Neural cell (in vitro differentiated cells): ENCODE measurements around the gene NHERF2. TPM values are rescaled to one million over a fixed set of nuclear protein-coding genes. Genes with fewer than 3 reads are reported as not detected.

Source experiments
- H2AFZ ChIP-seq: fragments of 200-600, 300-800 bp; sonication (generic), shearing (Covaris generic); 2 replicates; pipeline ENCODE4 v1.6.0; 2014; ENCODE audit warnings: low read depth, mild to moderate bottlenecking, antibody characterized with exemption, low read length, moderate library complexity
- H3F3A ChIP-seq: fragments of 200-600 bp; shearing (Covaris generic); 2 replicates; pipeline ENCODE4 v1.6.1; 2016; ENCODE audit warnings: mild to moderate bottlenecking, moderate library complexity, mixed read lengths, antibody characterized with exemption, low read length; ENCODE audit not compliant: insufficient read depth, poor library complexity, severe bottlenecking
- H3K27ac ChIP-seq: fragments of 200-600, 300-800 bp; sonication (generic), shearing (Covaris generic); 2 replicates; pipeline ENCODE4 v1.5.1; 2014; ENCODE audit warnings: mild to moderate bottlenecking, low read length, moderate library complexity
- H3K27me3 ChIP-seq: fragments of 300-800, 200-600 bp; sonication (generic), shearing (Covaris generic); 2 replicates; pipeline ENCODE4 v1.6.0; 2014; ENCODE audit warnings: mild to moderate bottlenecking, low read depth, low read length, moderate library complexity; ENCODE audit not compliant: insufficient read depth
- H3K36me3 ChIP-seq: fragments of 300-800, 200-600 bp; sonication (generic), shearing (Covaris generic); 2 replicates; pipeline ENCODE4 v1.5.1; 2014; ENCODE audit warnings: mild to moderate bottlenecking, antibody characterized with exemption, low read length, moderate library complexity; ENCODE audit not compliant: insufficient read depth
- H3K4me2 ChIP-seq: fragments of 300-800, 200-600 bp; sonication (generic), shearing (Covaris generic); 2 replicates; pipeline ENCODE4 v1.6.0; 2014; ENCODE audit warnings: mild to moderate bottlenecking, low read length
- H3K4me3 ChIP-seq: fragments of 300-800, 200-600 bp; sonication (generic), shearing (Covaris generic); 2 replicates; pipeline ENCODE4 v1.5.1; 2014; ENCODE audit warnings: mild to moderate bottlenecking, low read length, moderate library complexity
- H3K79me2 ChIP-seq: fragments of 200-600 bp; shearing (Covaris generic); replicated peaks from 2 replicates; pipeline ENCODE4 v1.6.0; 2014; ENCODE audit warnings: mild to moderate bottlenecking, low read length, moderate library complexity; ENCODE audit not compliant: insufficient read depth
- H3K9ac ChIP-seq: fragments of 300-800, 200-600 bp; sonication (generic), shearing (Covaris generic); 2 replicates; pipeline ENCODE4 v1.6.1; 2016; ENCODE audit warnings: mild to moderate bottlenecking, low read length, mixed read lengths
- H3K9me2 ChIP-seq: fragments of 200-600 bp; shearing (Covaris generic); 2 replicates; pipeline ENCODE4 v1.6.1; 2016; ENCODE audit warnings: mild to moderate bottlenecking, low read length, mixed read lengths; ENCODE audit not compliant: insufficient read depth
- H3K9me3 ChIP-seq: fragments of 200-600, 300-800 bp; sonication (generic), shearing (Covaris generic); 2 replicates; pipeline ENCODE4 v1.6.1; 2016; ENCODE audit warnings: mild to moderate bottlenecking, mixed run types, low read length, moderate library complexity, mixed read lengths
- H4K20me1 ChIP-seq: fragments of 200-600 bp; shearing (Covaris generic); 2 replicates; pipeline ENCODE4 v1.6.1; 2016; ENCODE audit warnings: mild to moderate bottlenecking, mixed run types; ENCODE audit not compliant: insufficient read depth
- EP300 ChIP-seq: fragments of 450-650 bp; conservative IDR thresholded peaks from 2 replicates; pipeline ENCODE4 v1.6.1; 2014; ENCODE audit warnings: antibody characterized with exemption, mild to moderate bottlenecking, moderate library complexity; ENCODE audit not compliant: poor library complexity, severe bottlenecking
- EZH2 ChIP-seq: fragments of 200-600, 300-800 bp; shearing (Covaris generic), sonication (generic); IDR thresholded peaks from 2 replicates; pipeline ENCODE4 v1.6.1; 2014; ENCODE audit warnings: antibody characterized with exemption, low read length, borderline replicate concordance, mild to moderate bottlenecking; ENCODE audit not compliant: insufficient read depth, poor library complexity, severe bottlenecking
- MXI1 ChIP-seq: fragments of 450-650 bp; conservative IDR thresholded peaks from 2 replicates; pipeline ENCODE4 v1.6.1; 2014; ENCODE audit warnings: antibody characterized with exemption, mild to moderate bottlenecking; ENCODE audit not compliant: poor library complexity, severe bottlenecking
- POLR2AphosphoS5 ChIP-seq: IDR thresholded peaks from 2 replicates; pipeline ENCODE4 v1.6.1; 2012
- RAD21 ChIP-seq: fragments of 450-650 bp; conservative IDR thresholded peaks from 2 replicates; pipeline ENCODE4 v1.6.1; 2014; ENCODE audit warnings: antibody characterized with exemption, mild to moderate bottlenecking, moderate library complexity
- SMC3 ChIP-seq: fragments of 450-650 bp; conservative IDR thresholded peaks from 2 replicates; pipeline ENCODE4 v1.6.1; 2014; ENCODE audit warnings: antibody characterized with exemption, mild to moderate bottlenecking, moderate library complexity; ENCODE audit not compliant: poor library complexity
- TAF1 ChIP-seq: IDR thresholded peaks from 2 replicates; pipeline ENCODE4 v1.6.1; 2012; ENCODE audit warnings: low read depth
- polyA plus RNA-seq: library from polyadenylated mRNA; depleted of rRNA; stranded (reverse); fragments of >200 nt; gene quantifications from 2 replicates; pipeline ENCODE4 v1.2.3, GENCODE V29; 2014
- TF ChIP-seq, protein P1 (sequence below): fragments of 450-650 bp; IDR thresholded peaks from 2 replicates; pipeline ENCODE4 v1.5.1; 2014; ENCODE audit warnings: antibody characterized with exemption, mild to moderate bottlenecking, moderate library complexity; ENCODE audit not compliant: poor library complexity, severe bottlenecking

The NHERF2 gene
- polyA plus RNA-seq, 1 donor from 2014 or later = 3.4 TPM

- no peaks in the 10 kb centered on the region for H3K36me3 ChIP-seq
- no peaks in the 10 kb centered on the region for H4K20me1 ChIP-seq
- no peaks in the 10 kb centered on the region for H3K9me2 ChIP-seq
- no peaks in the 10 kb centered on the region for H3K9me3 ChIP-seq
- H3F3A ChIP-seq = no peaks in the 10 kb centered on the region
- TF ChIP-seq, protein P1, sequence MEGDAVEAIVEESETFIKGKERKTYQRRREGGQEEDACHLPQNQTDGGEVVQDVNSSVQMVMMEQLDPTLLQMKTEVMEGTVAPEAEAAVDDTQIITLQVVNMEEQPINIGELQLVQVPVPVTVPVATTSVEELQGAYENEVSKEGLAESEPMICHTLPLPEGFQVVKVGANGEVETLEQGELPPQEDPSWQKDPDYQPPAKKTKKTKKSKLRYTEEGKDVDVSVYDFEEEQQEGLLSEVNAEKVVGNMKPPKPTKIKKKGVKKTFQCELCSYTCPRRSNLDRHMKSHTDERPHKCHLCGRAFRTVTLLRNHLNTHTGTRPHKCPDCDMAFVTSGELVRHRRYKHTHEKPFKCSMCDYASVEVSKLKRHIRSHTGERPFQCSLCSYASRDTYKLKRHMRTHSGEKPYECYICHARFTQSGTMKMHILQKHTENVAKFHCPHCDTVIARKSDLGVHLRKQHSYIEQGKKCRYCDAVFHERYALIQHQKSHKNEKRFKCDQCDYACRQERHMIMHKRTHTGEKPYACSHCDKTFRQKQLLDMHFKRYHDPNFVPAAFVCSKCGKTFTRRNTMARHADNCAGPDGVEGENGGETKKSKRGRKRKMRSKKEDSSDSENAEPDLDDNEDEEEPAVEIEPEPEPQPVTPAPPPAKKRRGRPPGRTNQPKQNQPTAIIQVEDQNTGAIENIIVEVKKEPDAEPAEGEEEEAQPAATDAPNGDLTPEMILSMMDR = peak; percentile 10
- no peak for TF ChIP-seq RAD21
- H3K27me3 ChIP-seq = peaks cover 21% of the 10 kb centered on the region
- no peak overlapping the region for H2AFZ ChIP-seq
- H3K4me3 ChIP-seq = peak overlapping the region; percentile 88
- H3K4me2 ChIP-seq = no peak overlapping the region
- no peaks in the 10 kb centered on the region for H3K79me2 ChIP-seq
- H3K27ac ChIP-seq = no peak overlapping the region
- no peak overlapping the region for H3K9ac ChIP-seq
Observed at GRCh38 chr16:1991948-1992703, 34.6 kb upstream of the NHERF2 start.

DNA sequence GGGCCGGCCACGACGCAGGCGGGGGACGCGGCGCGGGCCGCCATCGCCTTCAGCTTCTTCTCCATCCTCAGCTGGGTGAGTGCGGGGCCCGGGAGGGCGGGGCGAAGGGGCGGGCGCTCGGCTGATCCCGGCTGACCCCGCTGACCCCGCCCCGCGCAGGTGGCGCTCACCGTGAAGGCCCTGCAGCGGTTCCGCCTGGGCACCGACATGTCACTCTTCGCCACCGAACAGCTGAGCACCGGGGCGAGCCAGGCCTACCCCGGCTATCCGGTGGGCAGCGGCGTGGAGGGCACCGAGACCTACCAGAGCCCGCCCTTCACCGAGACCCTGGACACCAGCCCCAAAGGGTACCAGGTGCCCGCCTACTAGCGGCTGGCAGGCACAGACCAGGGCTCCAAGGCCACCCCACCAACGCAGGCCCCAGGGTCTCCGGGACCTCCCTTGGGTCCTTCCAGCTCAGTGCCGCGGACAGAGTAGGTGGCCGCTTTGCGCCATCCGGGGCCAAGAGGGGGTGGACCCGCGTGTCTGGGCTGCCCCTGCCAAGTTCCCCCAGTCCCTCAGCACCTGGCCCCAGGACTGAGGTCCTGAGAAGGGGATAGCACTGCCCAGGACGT is 33.9 kb upstream of the NHERF2 start:
- no peaks in the 10 kb centered on the region for H3F3A ChIP-seq
- H3K27ac ChIP-seq = no peak overlapping the region
- no peak for TF ChIP-seq POLR2AphosphoS5
- no peak for TF ChIP-seq EP300
- no peak for TF ChIP-seq TAF1
- no peak for TF ChIP-seq SMC3
- TF ChIP-seq RAD21 = no peak
- no peak for TF ChIP-seq EZH2
- no peak overlapping the region for H2AFZ ChIP-seq
- no peak overlapping the region for H3K9ac ChIP-seq
- peaks cover 21% of the 10 kb centered on the region for H3K27me3 ChIP-seq
- H3K9me2 ChIP-seq = no peaks in the 10 kb centered on the region
- peak overlapping the region; percentile 31 for H3K4me3 ChIP-seq
- no peaks in the 10 kb centered on the region for H3K79me2 ChIP-seq
- H3K36me3 ChIP-seq = no peaks in the 10 kb centered on the region
- no peaks in the 10 kb centered on the region for H4K20me1 ChIP-seq
- H3K9me3 ChIP-seq = no peaks in the 10 kb centered on the region
- no peak overlapping the region for H3K4me2 ChIP-seq

- no peaks in the 10 kb centered on the region for H3K9me3 ChIP-seq
- no peak overlapping the region for H3K27ac ChIP-seq
- no peak overlapping the region for H3K9ac ChIP-seq
- no peak overlapping the region for H3K4me3 ChIP-seq
- H3K27me3 ChIP-seq = peaks cover 21% of the 10 kb centered on the region
- H3K36me3 ChIP-seq = no peaks in the 10 kb centered on the region
- no peak overlapping the region for H3K4me2 ChIP-seq
- no peaks in the 10 kb centered on the region for H3F3A ChIP-seq
- H4K20me1 ChIP-seq = no peaks in the 10 kb centered on the region
- TF ChIP-seq, protein P1 = no peak
- TF ChIP-seq EZH2 = no peak
- TF ChIP-seq MXI1 = no peak
- no peak for TF ChIP-seq POLR2AphosphoS5
- no peaks in the 10 kb centered on the region for H3K9me2 ChIP-seq
- no peaks in the 10 kb centered on the region for H3K79me2 ChIP-seq
- no peak overlapping the region for H2AFZ ChIP-seq
Observed at GRCh38 chr16:1993731-1994131, 33.0 kb upstream of the NHERF2 start.
